ENCODE measurements around the gene SPATA19.

The SPATA19 gene

GRCh38 chr11:133835593-133836548 lies 9.4 kb downstream of the SPATA19 start:
- no peak for DNase-seq (ENCODE audit: low read depth)

- no peak for DNase-seq (ENCODE audit: low read depth)
Measured at GRCh38 chr11:133834682-133835592, 10.4 kb downstream of the SPATA19 start.

- no peak for DNase-seq (ENCODE audit: low read depth)
Measured at GRCh38 chr11:133833898-133834681, 11.2 kb downstream of the SPATA19 start.

- DNase-seq (ENCODE audit: low read depth), result no peak
Measured at GRCh38 chr11:133832991-133833897, 12.1 kb downstream of the SPATA19 start.

GRCh38 chr11:133832096-133832990 lies 13.0 kb downstream of the SPATA19 start:
- no peak for DNase-seq (ENCODE audit: low read depth)

GRCh38 chr11:133830931-133831907 lies 14.1 kb downstream of the SPATA19 start:
- no peak for DNase-seq (ENCODE audit: low read depth)

- no peak for DNase-seq (ENCODE audit: low read depth)
Measured at GRCh38 chr11:133829566-133829965, 15.7 kb downstream of the SPATA19 start.

- no peak for DNase-seq (ENCODE audit: low read depth)
Measured at GRCh38 chr11:133828871-133829270, 16.4 kb downstream of the SPATA19 start.

- no peak for DNase-seq (ENCODE audit: low read depth)
Measured at GRCh38 chr11:133827556-133827955, 17.8 kb downstream of the SPATA19 start.

GRCh38 chr11:133826866-133827265 lies 18.4 kb downstream of the SPATA19 start:
- DNase-seq (ENCODE audit: low read depth), result no peak

- no peak for DNase-seq (ENCODE audit: low read depth)
Measured at GRCh38 chr11:133825666-133826065, 19.6 kb downstream of the SPATA19 start.

GRCh38 chr11:133825156-133825555 lies 20.2 kb downstream of the SPATA19 start:
- DNase-seq (ENCODE audit: low read depth), result no peak

- DNase-seq (ENCODE audit: low read depth), result no peak
Measured at GRCh38 chr11:133824593-133824992, 20.7 kb downstream of the SPATA19 start.

- DNase-seq (ENCODE audit: low read depth), result no peak
Measured at GRCh38 chr11:133823614-133824013, 21.7 kb downstream of the SPATA19 start.

- DNase-seq (ENCODE audit: low read depth), result no peak
Measured at GRCh38 chr11:133823211-133823610, 22.1 kb downstream of the SPATA19 start.

GRCh38 chr11:133821776-133822175 lies 23.5 kb downstream of the SPATA19 start:
- no peak for DNase-seq (ENCODE audit: low read depth)

- no peak for DNase-seq (ENCODE audit: low read depth)
Measured at GRCh38 chr11:133819746-133820315, 25.5 kb downstream of the SPATA19 start.

GRCh38 chr11:133819114-133819513 lies 26.2 kb downstream of the SPATA19 start:
- DNase-seq (ENCODE audit: low read depth), result no peak
